Upper lobe of right lung (tissue), 1 donor: ENCODE results near the gene STARD9. TPM values are rescaled to one million over a fixed set of nuclear protein-coding genes. Genes with fewer than 3 reads are reported as not detected.

Source experiments
- ATAC-seq: fragments of 200-7000 bp; cut with Tn5 transposase; one replicate; pipeline ENCODE4 v1.9.1; 2020; ENCODE audit warnings: mild to moderate bottlenecking, moderate library complexity
- DNase-seq: peaks from one replicate; pipeline ENCODE4 v3.0.0-alpha.2; 2020
- H3K27ac ChIP-seq: fragments of 200-600 bp; one replicate; pipeline ENCODE4 v1.8.0; 2022
- H3K27me3 ChIP-seq: fragments of 200-600 bp; one replicate; pipeline ENCODE4 v1.8.0; 2022; ENCODE audit warnings: mild to moderate bottlenecking
- H3K36me3 ChIP-seq: fragments of 200-600 bp; one replicate; pipeline ENCODE4 v1.8.0; 2022
- H3K4me1 ChIP-seq: fragments of 200-600 bp; one replicate; pipeline ENCODE4 v1.8.0; 2022
- H3K4me3 ChIP-seq: fragments of 200-600 bp; one replicate; pipeline ENCODE4 v1.8.0; 2022; ENCODE audit warnings: mild to moderate bottlenecking
- H3K9me3 ChIP-seq: fragments of 200-600 bp; one replicate; pipeline ENCODE4 v1.8.0; 2022
- intact Hi-C: fragments of 100-400 bp; cut with DNase I; formaldehyde crosslinking; loops from one replicate; pipeline ENCODE4 v1.11.0; 2022
- long read RNA-seq: library from polyadenylated mRNA; unstranded; transcript quantifications from one replicate; pipeline ENCODE4 v2.0.0, GENCODE V29; 2021
- total RNA-seq: library from RNA; stranded (reverse); fragmentation: NEBNext Ultra II Directional; extraction: Animal tissue kit (Norgen Biotek cat#: 25700); gene quantifications from one replicate; pipeline ENCODE4 v1.2.1, GENCODE V29; 2021
- TF ChIP-seq, protein P1 (sequence below): fragments of 200-600 bp; IDR thresholded peaks from one replicate; pipeline ENCODE4 v1.8.0; 2022; ENCODE audit warnings: antibody characterized with exemption
- donor health status: DM: no; HTN: yes; CAD: no; lungs with severe emphysema.

Gene STARD9
- 15.4 TPM for total RNA-seq
- long read RNA-seq, partial matches to known transcripts, result 8 of 13 reads
- long read RNA-seq, other reads (novel, unspliced or antisense), result 5 of 13 reads

DNA sequence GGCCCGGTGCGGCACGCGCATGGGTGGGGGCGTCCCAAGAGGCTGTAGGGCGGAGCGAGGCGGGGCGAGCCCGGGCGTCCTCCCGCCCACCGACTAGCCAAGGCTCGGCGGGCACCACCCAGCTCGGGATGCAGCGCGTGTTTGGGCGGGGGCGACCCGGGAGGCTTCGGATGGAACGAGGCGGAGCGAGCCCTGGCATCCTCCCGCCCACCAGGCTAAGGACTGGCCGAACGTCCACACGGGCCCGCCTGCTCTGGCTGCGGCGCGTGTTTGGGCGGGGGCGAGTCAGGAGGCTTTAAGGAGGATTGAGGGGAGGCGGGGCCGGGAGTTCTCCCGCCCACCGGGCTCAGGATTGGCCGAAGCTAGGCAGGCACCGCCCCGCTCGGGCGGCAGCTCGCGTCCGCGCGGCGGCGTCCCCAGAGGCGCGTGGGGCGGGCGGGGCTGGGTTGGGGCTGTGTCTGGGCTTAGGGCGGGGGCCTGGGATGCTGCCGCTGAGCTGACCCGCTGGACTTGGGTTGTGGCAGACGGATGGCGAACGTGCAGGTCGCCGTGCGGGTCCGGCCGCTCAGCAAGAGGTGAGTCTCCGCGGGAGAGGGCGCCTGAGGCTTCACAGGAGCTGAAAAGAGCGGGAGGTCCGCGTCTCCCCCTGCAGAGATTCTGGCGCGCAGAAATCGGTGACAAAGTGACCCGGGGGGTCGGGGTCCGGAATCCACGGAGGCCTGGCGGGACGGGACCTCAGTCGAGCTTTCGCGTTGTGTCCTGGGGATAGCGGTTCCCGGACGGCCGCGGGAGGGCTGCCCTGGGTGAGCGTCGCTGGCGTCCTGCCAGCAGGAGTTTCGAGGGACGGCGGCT lies at the start of gene STARD9:
TSS of gene STARD9 (plus strand) at position 419 of the 852 bp plus-strand sequence. CDS start at position 529, 110 bp downstream.
- Histone ChIP-seq H3K9me3 (no peaks in the 10 kb centered on the region), H3K4me3 (peak within 1 kb of the TSS; percentile 94), H3K27me3 (no peaks in the 10 kb centered on the region), H3K27ac (peak within 1 kb of the TSS; percentile 87), H3K36me3 (no peaks in the 10 kb centered on the region), H3K4me1 (peaks cover 7% of the 10 kb centered on the region)
- TF ChIP-seq, protein P1, sequence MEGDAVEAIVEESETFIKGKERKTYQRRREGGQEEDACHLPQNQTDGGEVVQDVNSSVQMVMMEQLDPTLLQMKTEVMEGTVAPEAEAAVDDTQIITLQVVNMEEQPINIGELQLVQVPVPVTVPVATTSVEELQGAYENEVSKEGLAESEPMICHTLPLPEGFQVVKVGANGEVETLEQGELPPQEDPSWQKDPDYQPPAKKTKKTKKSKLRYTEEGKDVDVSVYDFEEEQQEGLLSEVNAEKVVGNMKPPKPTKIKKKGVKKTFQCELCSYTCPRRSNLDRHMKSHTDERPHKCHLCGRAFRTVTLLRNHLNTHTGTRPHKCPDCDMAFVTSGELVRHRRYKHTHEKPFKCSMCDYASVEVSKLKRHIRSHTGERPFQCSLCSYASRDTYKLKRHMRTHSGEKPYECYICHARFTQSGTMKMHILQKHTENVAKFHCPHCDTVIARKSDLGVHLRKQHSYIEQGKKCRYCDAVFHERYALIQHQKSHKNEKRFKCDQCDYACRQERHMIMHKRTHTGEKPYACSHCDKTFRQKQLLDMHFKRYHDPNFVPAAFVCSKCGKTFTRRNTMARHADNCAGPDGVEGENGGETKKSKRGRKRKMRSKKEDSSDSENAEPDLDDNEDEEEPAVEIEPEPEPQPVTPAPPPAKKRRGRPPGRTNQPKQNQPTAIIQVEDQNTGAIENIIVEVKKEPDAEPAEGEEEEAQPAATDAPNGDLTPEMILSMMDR, result no peak
- intact Hi-C loops, result no loop called here
- DNase-seq (peak; percentile 99), ATAC-seq (peak; percentile 98)

DNA sequence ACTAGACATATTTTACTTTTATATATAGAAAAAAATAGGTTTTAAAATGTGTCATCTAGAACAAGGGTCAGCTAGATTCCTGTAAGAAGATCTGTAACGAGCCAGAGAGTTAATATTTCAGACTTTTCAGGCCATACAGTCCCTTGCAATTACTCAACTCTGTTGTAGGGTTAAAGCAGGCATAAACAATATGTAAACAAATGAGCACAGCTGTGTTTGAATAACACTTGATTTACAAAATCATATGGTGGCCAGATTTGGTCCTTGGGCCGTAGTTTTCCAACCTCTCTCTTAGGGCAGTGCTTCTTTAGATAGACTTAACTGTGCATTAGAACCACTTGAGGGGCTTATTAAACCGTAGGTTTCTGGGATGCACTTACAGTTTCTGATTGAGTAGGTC lies 46.4 kb upstream of the STARD9 start:
- no peak for DNase-seq
- no peaks in the 10 kb centered on the region for H3K4me1 ChIP-seq
- no peak overlapping the region for H3K27ac ChIP-seq
- ATAC-seq, result no peak
- no peaks in the 10 kb centered on the region for H3K27me3 ChIP-seq
- H3K4me3 ChIP-seq, result no peak overlapping the region
- intact Hi-C loops, result no loop called here
- H3K36me3 ChIP-seq, result peaks cover 77% of the 10 kb centered on the region
- no peaks in the 10 kb centered on the region for H3K9me3 ChIP-seq
- TF ChIP-seq, protein P1, result no peak

DNA sequence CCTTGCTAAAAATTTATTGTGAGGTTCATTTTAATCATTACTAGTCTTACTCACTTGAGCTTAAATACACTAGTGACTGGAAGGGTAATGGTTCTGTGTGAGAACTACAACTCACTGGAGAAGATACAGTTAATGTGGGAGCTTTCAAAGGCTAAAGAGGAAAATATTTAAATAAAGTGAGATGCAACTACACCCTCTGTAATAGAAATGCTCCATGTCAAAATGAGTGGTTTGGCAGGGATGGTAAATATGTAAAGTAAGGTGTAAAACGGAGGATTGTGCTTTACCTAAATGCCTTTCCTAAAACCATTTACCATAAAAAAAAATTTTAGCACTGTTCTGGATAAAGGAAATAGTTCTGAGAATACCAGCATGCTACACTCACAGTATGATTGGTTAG lies 42.2 kb upstream of the STARD9 start:
- H3K4me3 ChIP-seq, result no peak overlapping the region
- H3K36me3 ChIP-seq, result peaks cover 74% of the 10 kb centered on the region
- no peak overlapping the region for H3K27ac ChIP-seq
- TF ChIP-seq, protein P1, result no peak
- ATAC-seq (no peak), DNase-seq (no peak)
- no peaks in the 10 kb centered on the region for H3K4me1 ChIP-seq
- no peaks in the 10 kb centered on the region for H3K27me3 ChIP-seq
- intact Hi-C loops, result no loop called here
- no peaks in the 10 kb centered on the region for H3K9me3 ChIP-seq

DNA sequence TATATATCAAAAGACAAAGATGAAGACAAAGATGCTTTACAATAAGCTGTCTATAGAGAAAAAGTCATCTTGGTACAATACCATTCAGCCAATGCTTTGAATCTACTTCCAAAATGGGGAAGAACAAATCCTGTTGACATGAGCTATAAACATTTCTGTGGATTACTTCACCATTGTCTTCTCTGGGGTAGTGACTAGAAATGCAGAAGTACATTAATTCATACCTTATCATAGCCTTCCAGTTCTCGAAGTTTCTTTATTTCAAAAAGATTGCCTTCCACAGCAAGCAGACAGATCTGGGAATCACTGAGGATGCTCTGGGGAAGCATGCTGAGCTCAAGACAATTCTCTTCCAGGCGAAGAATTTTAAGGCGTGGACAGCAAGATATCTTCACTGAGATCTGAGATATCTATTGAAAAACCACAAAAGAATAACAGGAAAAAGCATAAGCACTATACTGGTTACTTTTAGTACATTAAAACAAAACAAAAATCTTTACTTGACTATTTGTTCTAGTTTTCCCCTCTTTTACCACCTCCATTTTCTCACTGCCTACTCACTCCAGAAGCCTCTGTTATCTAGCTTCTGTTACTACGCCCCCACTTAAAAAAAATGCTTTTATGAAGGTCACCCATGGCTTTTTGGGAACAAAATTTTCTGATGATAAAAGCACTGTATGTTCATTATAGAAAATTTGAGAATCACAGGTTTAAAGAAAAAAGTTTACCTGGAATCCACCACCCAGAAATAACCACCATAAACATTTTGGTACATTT lies 30.4 kb upstream of the STARD9 start:
- TF ChIP-seq, protein P1, result no peak

DNA sequence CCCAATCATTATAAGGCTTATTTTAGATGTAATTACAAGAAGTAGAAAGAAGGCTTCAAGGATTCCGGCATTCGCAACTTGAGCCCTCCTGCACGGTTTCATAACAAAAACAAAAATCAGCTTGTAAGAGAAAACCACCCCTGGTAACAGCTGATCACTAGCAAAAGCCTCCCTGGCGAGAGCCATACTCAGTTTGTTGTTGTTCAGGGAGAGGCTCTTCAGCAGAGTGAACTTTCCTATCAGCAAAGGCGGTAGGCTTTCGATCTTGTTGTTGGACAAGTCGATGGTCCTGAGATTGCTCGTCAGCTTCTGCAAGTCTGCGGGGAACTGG lies 27.5 kb upstream of the STARD9 start:
- Histone ChIP-seq H3K4me1 (peaks cover 24% of the 10 kb centered on the region), H3K9me3 (no peaks in the 10 kb centered on the region), H3K36me3 (peaks cover 23% of the 10 kb centered on the region), H3K27ac (peak overlapping the region; percentile 92), H3K27me3 (no peaks in the 10 kb centered on the region), H3K4me3 (peak overlapping the region; percentile 88)
- DNase-seq, result no peak
- intact Hi-C loops, result no loop called here
- peak; percentile 9 for ATAC-seq
- TF ChIP-seq, protein P1, result no peak

More for the DNA sequence above, 30.4 kb upstream of the STARD9 start:
- ATAC-seq (peak; percentile 6), DNase-seq (no peak)
- intact Hi-C loops, result no loop called here
- H3K27me3 ChIP-seq, result no peaks in the 10 kb centered on the region
- no peak overlapping the region for H3K4me3 ChIP-seq
- H3K9me3 ChIP-seq, result no peaks in the 10 kb centered on the region
- H3K36me3 ChIP-seq, result peaks cover 32% of the 10 kb centered on the region
- no peak overlapping the region for H3K27ac ChIP-seq
- peaks cover 20% of the 10 kb centered on the region for H3K4me1 ChIP-seq
